Measurements from ENCODE around the gene NHLRC1.

- no peak for TF ChIP-seq CTCF (IDR thresholded peaks at IDR 0.05)
- TF ChIP-seq POLR2A (IDR thresholded peaks at IDR 0.05): no peak
These were observed 41.3 kb downstream of the NHLRC1 start for GRCh38 chr6:18081025-18081668.

Data from lower leg skin (tissue), 3 donors.